Thyroid gland (tissue), 4 donors: ENCODE measurements around the gene ART5.
"Not testable (repeated sequence)": the region's sequence is repeated elsewhere in the genome, so short reads cannot be mapped to it uniquely, and the experiment has no call there.

Source experiments
- CTCF ChIP-seq, 6 experiments: fragments of 200-600 bp in 3 of 6; fragments of 450-650 bp in 3 of 6; sonication (generic) in 3 of 6; IDR thresholded peaks; one replicate each; pipeline ENCODE4 v1.5.1; 2016 to 2019; ENCODE audit warnings: antibody characterized with exemption in 6 of 6, mild to moderate bottlenecking in 2 of 6, inconsistent platforms in 1 of 6, moderate library complexity in 1 of 6
- POLR2A ChIP-seq, 2 donors: fragments of 450-650 bp; IDR thresholded peaks; one replicate each; pipeline ENCODE4 v1.6.1; 2017; ENCODE audit warnings: antibody characterized with exemption in 2 of 2, mild to moderate bottlenecking in 2 of 2, moderate library complexity in 1 of 2

GRCh38 chr11:3652514-3652913 lies 10.7 kb upstream of the ART5 start:
- TF ChIP-seq POLR2A, CTCF (IDR thresholded peaks at IDR 0.05): not testable (repeated sequence)
